D721Med (cell line): ENCODE measurements around the gene OSM.

Source experiments
- DNase-seq: peaks from one replicate; pipeline ENCODE4 v3.0.0; 2011; ENCODE audit warnings: low spot score; ENCODE audit not compliant: insufficient read length
- FAIRE-seq: peaks from 2 replicates; lab custom pipeline; 2011; peaks lifted over from hg19 to GRCh38; lab: Jason Lieb, UNC
- CTCF ChIP-seq: IDR thresholded peaks from 2 replicates; pipeline ENCODE4 v1.5.1; 2012; ENCODE audit warnings: mild to moderate bottlenecking, control low read depth; ENCODE audit not compliant: insufficient read depth; ENCODE audit errors: missing control alignments

Gene OSM

GRCh38 chr22:30270832-30271231, 4.2 kb upstream of the OSM start:
- FAIRE-seq (no peak), DNase-seq (no peak)
- TF ChIP-seq CTCF, result no peak

GRCh38 chr22:30268331-30268730, 1.7 kb upstream of the OSM start:
- DNase-seq (no peak), FAIRE-seq (no peak)

GRCh38 chr22:30267382-30268302, 991 bp upstream of the OSM start:
- FAIRE-seq, result no peak
- no peak for TF ChIP-seq CTCF
- no peak for DNase-seq

More at GRCh38 chr22:30268331-30268730, 1.7 kb upstream of the OSM start:
- TF ChIP-seq CTCF, result no peak

- FAIRE-seq (no peak), DNase-seq (no peak)
- no peak for TF ChIP-seq CTCF
Observed at GRCh38 chr22:30265823-30266444, 717 bp downstream of the OSM start.

GRCh38 chr22:30265131-30265720, 1.4 kb downstream of the OSM start:
- FAIRE-seq (no peak), DNase-seq (no peak)
- no peak for TF ChIP-seq CTCF

- TF ChIP-seq CTCF, result no peak
- no peak for DNase-seq
- FAIRE-seq, result no peak
Observed at GRCh38 chr22:30263883-30264282, 2.8 kb downstream of the OSM start.
